Smooth muscle cell (in vitro differentiated cells): ENCODE data around the gene TK2. TPM values are rescaled to one million over a fixed set of nuclear protein-coding genes. Genes with fewer than 3 reads are reported as not detected.

Source experiments
- DNase-seq: peaks from one replicate; lab custom pipeline; 2025; ENCODE audit not compliant: unreplicated experiment; lab: John Stamatoyannopoulos, UW
- H2AFZ ChIP-seq: fragments of 200-600 bp; sonication (generic); 2 replicates; pipeline ENCODE4 v1.6.0; 2016; ENCODE audit warnings: antibody characterized with exemption, low read depth, mild to moderate bottlenecking
- H3F3A ChIP-seq: fragments of 200-600 bp; sonication (generic); 2 replicates; pipeline ENCODE4 v1.6.0; 2017; ENCODE audit warnings: antibody characterized with exemption, low read depth
- H3K27ac ChIP-seq: fragments of 200-600 bp; sonication (generic); 2 replicates; pipeline ENCODE4 v1.5.1; 2016; ENCODE audit warnings: low read depth, mild to moderate bottlenecking
- H3K27me3 ChIP-seq: fragments of 200-600 bp; sonication (generic); 2 replicates; pipeline ENCODE4 v1.6.1; 2016; ENCODE audit warnings: low read depth, mild to moderate bottlenecking
- H3K36me3 ChIP-seq: fragments of 200-600 bp; sonication (generic); 2 replicates; pipeline ENCODE4 v1.5.1; 2016; ENCODE audit warnings: low read depth
- H3K4me1 ChIP-seq: fragments of 200-600 bp; sonication (generic); 2 replicates; pipeline ENCODE4 v1.5.1; 2016; ENCODE audit warnings: low read depth
- H3K4me2 ChIP-seq: fragments of 200-600 bp; sonication (generic); 2 replicates; pipeline ENCODE4 v1.6.0; 2016; ENCODE audit warnings: mild to moderate bottlenecking
- H3K4me3 ChIP-seq: fragments of 200-600 bp; sonication (generic); 2 replicates; pipeline ENCODE4 v1.5.1; 2016; ENCODE audit warnings: mild to moderate bottlenecking
- H3K79me2 ChIP-seq: fragments of 200-600 bp; sonication (generic); 2 replicates; pipeline ENCODE4 v1.6.0; 2016; ENCODE audit warnings: low read depth, mild to moderate bottlenecking
- H3K9ac ChIP-seq: fragments of 200-600 bp; sonication (generic); 2 replicates; pipeline ENCODE4 v1.6.0; 2016; ENCODE audit warnings: low read depth
- H3K9me3 ChIP-seq: fragments of 200-600 bp; sonication (generic); replicated peaks from 2 replicates; pipeline ENCODE4 v1.5.1; 2016; ENCODE audit warnings: low read depth
- H4K20me1 ChIP-seq: fragments of 200-600 bp; sonication (generic); 2 replicates; pipeline ENCODE4 v1.6.0; 2016; ENCODE audit warnings: low read depth
- CTCF ChIP-seq: fragments of 200-600 bp; sonication (generic); IDR thresholded peaks from 2 replicates; pipeline ENCODE4 v1.5.1; 2017; ENCODE audit warnings: borderline replicate concordance, mild to moderate bottlenecking, antibody characterized with exemption; ENCODE audit not compliant: insufficient read depth, poor library complexity, severe bottlenecking
- WGBS: methylation state at CpG from one replicate; pipeline ENCODE4 v1.1.7; 2016; ENCODE audit warnings: low lambda C conversion rate; 5-methylcytosine and 5-hydroxymethylcytosine counted together
- polyA plus RNA-seq: library from polyadenylated mRNA; unstranded; fragments of >200 nt; fragmentation: Nextera tagmentation; extraction: Ambion mirVana; gene quantifications from 2 replicates; pipeline ENCODE4 v1.2.1, GENCODE V29; 2016
- total RNA-seq: library from RNA; depleted of rRNA; stranded (reverse); fragments of >200 nt; gene quantifications from 2 replicates; pipeline ENCODE4 v1.2.3, GENCODE V29; 2014

The TK2 gene
- total and polyA plus RNA-seq, 2 experiments from 2014 or later, result 7.3 to 9.7 TPM

- Histone ChIP-seq H4K20me1 (no peaks in the 10 kb centered on the region), H3F3A (no peaks in the 10 kb centered on the region), H3K9me3 (no peaks in the 10 kb centered on the region), H3K27ac (no peak overlapping the region), H3K27me3 (no peaks in the 10 kb centered on the region), H3K9ac (no peak overlapping the region), H3K79me2 (no peaks in the 10 kb centered on the region), H2AFZ (no peak overlapping the region), H3K4me1 (peaks cover 22% of the 10 kb centered on the region), H3K4me3 (no peak overlapping the region), H3K36me3 (no peaks in the 10 kb centered on the region), H3K4me2 (no peak overlapping the region)
- DNase-seq, result no peak
- TF ChIP-seq CTCF, result no peak
- 85% methylated on average over 9 of the region's 9 CpGs for WGBS
These were observed 40.9 kb downstream of the TK2 start for GRCh38 chr16:66508914-66509496.

GRCh38 chr16:66508248-66508913 is 41.5 kb downstream of the TK2 start:
- no peaks in the 10 kb centered on the region for H3K9me3 ChIP-seq
- no peaks in the 10 kb centered on the region for H3F3A ChIP-seq
- no peak overlapping the region for H3K4me2 ChIP-seq
- no peaks in the 10 kb centered on the region for H3K27me3 ChIP-seq
- no peaks in the 10 kb centered on the region for H3K36me3 ChIP-seq
- H3K9ac ChIP-seq, result no peak overlapping the region
- H3K4me3 ChIP-seq, result no peak overlapping the region
- no peak for TF ChIP-seq CTCF
- H3K27ac ChIP-seq, result no peak overlapping the region
- no peak for DNase-seq
- no peak overlapping the region for H2AFZ ChIP-seq
- no peaks in the 10 kb centered on the region for H3K79me2 ChIP-seq
- no peaks in the 10 kb centered on the region for H4K20me1 ChIP-seq
- peaks cover 22% of the 10 kb centered on the region for H3K4me1 ChIP-seq
- WGBS, result 87% methylated on average over 7 of the region's 7 CpGs

GRCh38 chr16:66507731-66508239 is 42.1 kb downstream of the TK2 start:
- Histone ChIP-seq H3K9me3 (no peaks in the 10 kb centered on the region), H4K20me1 (no peaks in the 10 kb centered on the region), H2AFZ (no peak overlapping the region), H3K27ac (no peak overlapping the region), H3K9ac (no peak overlapping the region), H3K79me2 (no peaks in the 10 kb centered on the region), H3K36me3 (no peaks in the 10 kb centered on the region), H3K4me2 (no peak overlapping the region), H3F3A (no peaks in the 10 kb centered on the region), H3K27me3 (no peaks in the 10 kb centered on the region), H3K4me1 (peaks cover 22% of the 10 kb centered on the region), H3K4me3 (no peak overlapping the region)
- DNase-seq, result no peak
- WGBS, result 84% methylated on average over 4 of the region's 4 CpGs
- TF ChIP-seq CTCF, result no peak
